ENCODE measurements around the gene WNT5B. TPM values are rescaled to one million over a fixed set of nuclear protein-coding genes. Genes with fewer than 3 reads are reported as not detected.

The WNT5B gene
- polyA plus RNA-seq, 1 donor (not counting 4 experiments of a cell fraction or from before 2014, with no cell fraction given), result 12.3 TPM

GRCh38 chr12:1580526-1580925 is 48.5 kb upstream of the WNT5B start:
- H2AFZ ChIP-seq (ENCODE audit: control insufficient read depth, low read length), result no peak overlapping the region
- no peak overlapping the region for H3K4me2 ChIP-seq (ENCODE audit: control insufficient read depth, extremely low read depth, insufficient read depth, low read depth, low read length)
- no peak overlapping the region for H3K9ac ChIP-seq (ENCODE audit: control insufficient read depth, extremely low read depth, insufficient read depth, low read length)
- no peak overlapping the region for H3K4me3 ChIP-seq (ENCODE audit: control insufficient read depth in 2 of 3, extremely low read depth in 1 of 3, insufficient read depth in 2 of 3, low read depth in 1 of 3, low read length in 3 of 3)
- no peaks in the 10 kb centered on the region for H3K9me1 ChIP-seq (ENCODE audit: control insufficient read depth, extremely low read depth, insufficient read depth, low read length)
- H3K9me3 ChIP-seq (ENCODE audit: control insufficient read depth, low read depth, low read length), result no peaks in the 10 kb centered on the region
- H3K79me2 ChIP-seq (ENCODE audit: control insufficient read depth, insufficient read depth, low read length), result peaks cover 11% of the 10 kb centered on the region
- no peaks in the 10 kb centered on the region for H4K20me1 ChIP-seq (ENCODE audit: control insufficient read depth, extremely low read depth, insufficient read depth, low read length)
- dilution Hi-C loops (cut with MboI; ENCODE audit: extremely low pct_ligation_motif_present, low sequenced_read_pairs), result no loop called here
- no peaks in the 10 kb centered on the region for H3K27me3 ChIP-seq (ENCODE audit: control insufficient read depth, extremely low read depth, insufficient read depth, low read length)
- FAIRE-seq (no peak), DNase-seq (ENCODE audit: low read depth, low spot score) (no peak)
- H3K36me3 ChIP-seq (ENCODE audit: control insufficient read depth in 2 of 2, extremely low read depth in 1 of 2, insufficient read depth in 2 of 2, low read length in 2 of 2), result peaks cover 0 to 2% of the 10 kb centered on the region in 2 experiments
- H3K27ac ChIP-seq (ENCODE audit: control insufficient read depth, insufficient read depth, low read length), result no peak overlapping the region
- H3K4me1 ChIP-seq (ENCODE audit: control insufficient read depth, extremely low read depth, insufficient read depth, low read length), result no peaks in the 10 kb centered on the region
- no peak for TF ChIP-seq CTCF (optimal IDR thresholded peaks at IDR 0.05 in 1 of 3, IDR thresholded peaks at IDR 0.05 in 1 of 3, conservative IDR thresholded peaks at IDR 0.05 in 1 of 3; ENCODE audit: extremely low read depth in 1 of 3, insufficient read depth in 2 of 3, low read length in 3 of 3)
- TF ChIP-seq EZH2 (IDR thresholded peaks at IDR 0.05; ENCODE audit: low read length), result no peak

- Histone ChIP-seq H3K79me2 (ENCODE audit: control insufficient read depth, insufficient read depth, low read length) (peaks cover 13% of the 10 kb centered on the region), H3K9ac (ENCODE audit: control insufficient read depth, extremely low read depth, insufficient read depth, low read length) (no peak overlapping the region), H3K27me3 (ENCODE audit: control insufficient read depth, extremely low read depth, insufficient read depth, low read length) (no peaks in the 10 kb centered on the region), H3K4me1 (ENCODE audit: control insufficient read depth, extremely low read depth, insufficient read depth, low read length) (no peaks in the 10 kb centered on the region), H2AFZ (ENCODE audit: control insufficient read depth, low read length) (no peak overlapping the region), H3K4me3 (ENCODE audit: control insufficient read depth in 2 of 3, extremely low read depth in 1 of 3, insufficient read depth in 2 of 3, low read depth in 1 of 3, low read length in 3 of 3) (no peak overlapping the region), H3K27ac (ENCODE audit: control insufficient read depth, insufficient read depth, low read length) (no peak overlapping the region), H3K9me1 (ENCODE audit: control insufficient read depth, extremely low read depth, insufficient read depth, low read length) (no peaks in the 10 kb centered on the region), H4K20me1 (ENCODE audit: control insufficient read depth, extremely low read depth, insufficient read depth, low read length) (no peaks in the 10 kb centered on the region), H3K36me3 (ENCODE audit: control insufficient read depth in 2 of 2, extremely low read depth in 1 of 2, insufficient read depth in 2 of 2, low read length in 2 of 2) (peaks cover 0 to 2% of the 10 kb centered on the region in 2 experiments), H3K4me2 (ENCODE audit: control insufficient read depth, extremely low read depth, insufficient read depth, low read depth, low read length) (no peak overlapping the region), H3K9me3 (ENCODE audit: control insufficient read depth, low read depth, low read length) (no peaks in the 10 kb centered on the region)
- FAIRE-seq (no peak), DNase-seq (ENCODE audit: low read depth, low spot score) (no peak)
- TF ChIP-seq CTCF (optimal IDR thresholded peaks at IDR 0.05 in 1 of 3, IDR thresholded peaks at IDR 0.05 in 1 of 3, conservative IDR thresholded peaks at IDR 0.05 in 1 of 3; ENCODE audit: extremely low read depth in 1 of 3, insufficient read depth in 2 of 3, low read length in 3 of 3) (no peak), EZH2 (IDR thresholded peaks at IDR 0.05; ENCODE audit: low read length) (no peak)
- dilution Hi-C loops (cut with MboI; ENCODE audit: extremely low pct_ligation_motif_present, low sequenced_read_pairs), result no loop called here
Observed at GRCh38 chr12:1581973-1582708, 46.9 kb upstream of the WNT5B start.

Data from keratinocyte (primary cell).